Erythroblast (primary cell): ENCODE measurements around the gene KRTAP16-1.

Source experiments
- GATA1 ChIP-seq: IDR thresholded peaks from 2 replicates; pipeline ENCODE4 v1.6.1; 2011; ENCODE audit warnings: low read depth, mild to moderate bottlenecking, control low read depth, low read length, moderate library complexity
- POLR2A ChIP-seq: IDR thresholded peaks from 2 replicates; pipeline ENCODE4 v1.6.1; 2011; ENCODE audit warnings: mild to moderate bottlenecking, low read length

DNA sequence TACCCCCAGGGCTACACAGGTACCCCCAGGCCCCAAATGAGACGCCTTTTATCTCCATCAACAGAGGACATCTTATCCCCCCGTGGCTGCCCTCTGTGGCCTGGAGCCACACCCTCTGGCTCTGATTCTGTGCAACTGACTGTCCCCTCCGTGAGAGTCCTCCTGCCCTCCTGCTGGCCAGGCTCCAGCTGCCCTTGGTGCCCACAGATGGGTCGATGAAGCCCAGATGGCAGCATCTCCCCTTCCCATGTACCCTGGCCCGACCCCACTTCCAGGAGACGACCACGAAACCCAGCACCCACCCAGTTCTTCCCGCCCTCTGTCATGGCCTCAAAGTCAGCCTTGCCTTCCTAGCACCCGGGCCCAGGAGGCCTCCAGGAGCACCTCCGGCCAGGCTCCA lies 16.0 kb upstream of the KRTAP16-1 start:
- TF ChIP-seq POLR2A (no peak), GATA1 (no peak)
